Brain microvascular endothelial cell (primary cell): ENCODE measurements around the gene CISD1.
"Not testable (repeated sequence)": the region's sequence is repeated elsewhere in the genome, so short reads cannot be mapped to it uniquely, and the experiment has no call there.

Experiments used
- DNase-seq: peaks from one replicate; pipeline ENCODE4 v3.0.0-alpha.2; 2020
- H3K27ac ChIP-seq: fragments of 250-450 bp; sonication (Bioruptor Pico); 2 replicates; pipeline ENCODE4 v1.5.1; 2020; ENCODE audit warnings: mild to moderate bottlenecking, moderate library complexity
- H3K27me3 ChIP-seq: fragments of 250-450 bp; sonication (Bioruptor Pico); replicated peaks from 2 replicates; pipeline ENCODE4 v1.5.1; 2020; ENCODE audit warnings: mild to moderate bottlenecking
- H3K36me3 ChIP-seq: fragments of 250-450 bp; sonication (Bioruptor Pico); replicated peaks from 2 replicates; pipeline ENCODE4 v1.5.1; 2020; ENCODE audit warnings: mild to moderate bottlenecking
- H3K4me3 ChIP-seq: 2 replicates; pipeline ENCODE4 v1.5.1; 2011; ENCODE audit warnings: low read depth, mild to moderate bottlenecking, control low read depth, low read length, moderate library complexity
- CTCF ChIP-seq: IDR thresholded peaks from 2 replicates; pipeline ENCODE4 v1.5.1; 2011; ENCODE audit warnings: low read depth, mild to moderate bottlenecking, moderate library complexity, low read length, control low read depth, inconsistent platforms; ENCODE audit errors: missing control alignments
- in situ Hi-C: cut with HindIII; loops from 2 replicates; pipeline ENCODE4 v1.10.0; 2017; ENCODE audit warnings: low sequenced_read_pairs, low pct_ligation_motif_present

CISD1 gene

GRCh38 chr10:58239561-58240169, 29.3 kb upstream of the CISD1 start:
- DNase-seq, result no peak
- Histone ChIP-seq H3K36me3 (no peaks in the 10 kb centered on the region), H3K4me3 (no peak overlapping the region), H3K27ac (peak overlapping the region; percentile 82), H3K27me3 (no peaks in the 10 kb centered on the region)
- TF ChIP-seq CTCF, result no peak
- in situ Hi-C loops, result no loop called here

- Histone ChIP-seq H3K4me3 (no peak overlapping the region), H3K27ac (peak overlapping the region; percentile 82), H3K36me3 (no peaks in the 10 kb centered on the region), H3K27me3 (no peaks in the 10 kb centered on the region)
- in situ Hi-C loops, result no loop called here
- TF ChIP-seq CTCF, result no peak
- DNase-seq, result no peak
Measured at GRCh38 chr10:58240531-58240930, 28.4 kb upstream of the CISD1 start.

- no peak for TF ChIP-seq CTCF
- H3K27me3 ChIP-seq, result no peaks in the 10 kb centered on the region
- H3K4me3 ChIP-seq, result no peak overlapping the region
- in situ Hi-C loops, result no loop called here
- peak overlapping the region; percentile 82 for H3K27ac ChIP-seq
- H3K36me3 ChIP-seq, result no peaks in the 10 kb centered on the region
- peak; percentile 38 for DNase-seq
Measured at GRCh38 chr10:58241346-58241745, 27.6 kb upstream of the CISD1 start.

- in situ Hi-C loops, result no loop called here
- H3K4me3 ChIP-seq, result no peak overlapping the region
- no peaks in the 10 kb centered on the region for H3K36me3 ChIP-seq
- no peaks in the 10 kb centered on the region for H3K27me3 ChIP-seq
- no peak for DNase-seq
- H3K27ac ChIP-seq, result no peak overlapping the region
- TF ChIP-seq CTCF, result no peak
Measured at GRCh38 chr10:58243269-58243668, 25.7 kb upstream of the CISD1 start.

- in situ Hi-C loops, H3K27ac ChIP-seq, H3K4me3 ChIP-seq, H3K36me3 ChIP-seq, DNase-seq, H3K27me3 ChIP-seq: not testable (repeated sequence)
Measured at GRCh38 chr10:58243801-58244200, 25.2 kb upstream of the CISD1 start.

GRCh38 chr10:58244242-58244641, 24.7 kb upstream of the CISD1 start:
- H3K27me3 ChIP-seq, in situ Hi-C loops, H3K36me3 ChIP-seq, H3K4me3 ChIP-seq, DNase-seq, H3K27ac ChIP-seq: not testable (repeated sequence)

GRCh38 chr10:58244666-58245065, 24.3 kb upstream of the CISD1 start:
- in situ Hi-C loops, H3K27ac ChIP-seq, DNase-seq, H3K27me3 ChIP-seq, H3K36me3 ChIP-seq, H3K4me3 ChIP-seq: not testable (repeated sequence)
